Measurements from ENCODE around the gene MTERF1.

DNA sequence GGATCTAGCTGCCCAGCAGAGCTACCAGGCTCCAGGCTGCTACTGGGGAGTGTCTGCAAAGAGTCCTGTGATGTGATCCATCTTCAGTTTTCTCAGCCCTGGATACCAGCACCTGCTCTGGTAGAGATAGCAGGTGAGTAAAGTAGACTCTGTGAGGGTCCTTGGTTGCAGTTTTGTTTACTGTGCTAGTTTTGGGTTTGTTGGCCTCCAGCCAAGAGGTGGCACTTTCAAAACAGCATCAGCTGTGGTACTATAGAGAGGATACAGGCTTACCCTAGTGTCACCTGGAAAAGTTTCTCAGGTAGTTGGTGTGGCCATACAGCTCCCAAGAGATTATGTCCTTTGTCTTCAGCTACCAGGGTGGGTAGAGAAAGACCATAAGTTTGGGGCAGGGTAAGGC is 56.3 kb downstream of the MTERF1 start:
- TF ChIP-seq, protein P1, sequence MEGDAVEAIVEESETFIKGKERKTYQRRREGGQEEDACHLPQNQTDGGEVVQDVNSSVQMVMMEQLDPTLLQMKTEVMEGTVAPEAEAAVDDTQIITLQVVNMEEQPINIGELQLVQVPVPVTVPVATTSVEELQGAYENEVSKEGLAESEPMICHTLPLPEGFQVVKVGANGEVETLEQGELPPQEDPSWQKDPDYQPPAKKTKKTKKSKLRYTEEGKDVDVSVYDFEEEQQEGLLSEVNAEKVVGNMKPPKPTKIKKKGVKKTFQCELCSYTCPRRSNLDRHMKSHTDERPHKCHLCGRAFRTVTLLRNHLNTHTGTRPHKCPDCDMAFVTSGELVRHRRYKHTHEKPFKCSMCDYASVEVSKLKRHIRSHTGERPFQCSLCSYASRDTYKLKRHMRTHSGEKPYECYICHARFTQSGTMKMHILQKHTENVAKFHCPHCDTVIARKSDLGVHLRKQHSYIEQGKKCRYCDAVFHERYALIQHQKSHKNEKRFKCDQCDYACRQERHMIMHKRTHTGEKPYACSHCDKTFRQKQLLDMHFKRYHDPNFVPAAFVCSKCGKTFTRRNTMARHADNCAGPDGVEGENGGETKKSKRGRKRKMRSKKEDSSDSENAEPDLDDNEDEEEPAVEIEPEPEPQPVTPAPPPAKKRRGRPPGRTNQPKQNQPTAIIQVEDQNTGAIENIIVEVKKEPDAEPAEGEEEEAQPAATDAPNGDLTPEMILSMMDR (IDR thresholded peaks at IDR 0.05) = no peak
- TF ChIP-seq POLR2A (IDR thresholded peaks at IDR 0.05) = no peak

Data from body of pancreas (tissue), 4 donors.